ENCODE measurements around the gene TTC8. TPM values are rescaled to one million over a fixed set of nuclear protein-coding genes. Genes with fewer than 3 reads are reported as not detected.
A peak's percentile ranks its signal among the peaks of the same experiment; 100 is the strongest.

TTC8 gene
- total RNA-seq, 1 experiment from 2014 or later, result 23.9 TPM

GRCh38 chr14:88790501-88791251, 33.8 kb upstream of the TTC8 start:
- no peak for TF ChIP-seq CTCF (IDR thresholded peaks at IDR 0.05; ENCODE audit: unreplicated experiment)
- ChIA-PET POLR2A (interaction anchor here (0.6 to 6.7 kb wide), 6 partner anchors 8 to 125 kb away, joined by 3 to 50 read pairs (median 3); partner anchors contain the start of gene TTC8), CTCF (interaction anchor here (0.7 to 2.1 kb wide), 3 partner anchors 77 to 123 kb away, joined by 3 to 8 read pairs (median 3); no protein-coding TSS in a partner anchor)
- Mint-ChIP-seq H3K27ac (ENCODE audit: low read depth, unreplicated experiment) (no peak overlapping the region), H3K4me3 (ENCODE audit: unreplicated experiment) (peak overlapping the region; percentile 70), H3K9me3 (ENCODE audit: unreplicated experiment) (no peaks in the 10 kb centered on the region), H3K27me3 (ENCODE audit: insufficient read depth, unreplicated experiment) (peaks cover 8% of the 10 kb centered on the region), H3K4me1 (ENCODE audit: insufficient read depth, unreplicated experiment) (no peaks in the 10 kb centered on the region), H3K36me3 (ENCODE audit: insufficient read depth, unreplicated experiment) (no peaks in the 10 kb centered on the region)
- DNase-seq (ENCODE audit: unreplicated experiment), result no peak
- no TSS peak for BruUV-seq (replicated peaks)
- intact Hi-C loops (cut with micrococcal nuclease), result loop anchor here (5.0 kb wide), 1 partner anchor 1127 kb away; no protein-coding TSS in a partner anchor

- intact Hi-C loops (cut with micrococcal nuclease), result loop anchor here (5.0 kb wide), 1 partner anchor 1126 kb away; no protein-coding TSS in a partner anchor
These were observed 33.2 kb upstream of the TTC8 start for GRCh38 chr14:88791252-88791621.

GRCh38 chr14:88791629-88792472, 32.6 kb upstream of the TTC8 start:
- H3K4me3 Mint-ChIP-seq (ENCODE audit: unreplicated experiment), result peak overlapping the region; percentile 70
- CTCF ChIA-PET, result interaction anchor here (0.5 to 2.1 kb wide), 15 partner anchors 20 to 663 kb away, joined by 3 to 20 read pairs (median 5); partner anchors contain the start of gene TTC8
- intact Hi-C loops (cut with micrococcal nuclease), result loop anchor here (1.0 to 5.0 kb wide), 4 partner anchors 76 to 1125 kb away; no protein-coding TSS in a partner anchor
- peaks cover 4% of the 10 kb centered on the region for H3K27me3 Mint-ChIP-seq (ENCODE audit: insufficient read depth, unreplicated experiment)
- POLR2A ChIA-PET, result interaction anchor here (0.9 to 6.7 kb wide), 7 partner anchors 33 to 124 kb away, joined by 3 to 50 read pairs (median 3); partner anchors contain the start of gene TTC8
- no TSS peak for BruUV-seq (replicated peaks)
- H3K27ac Mint-ChIP-seq (ENCODE audit: low read depth, unreplicated experiment), result no peak overlapping the region
- no peak for DNase-seq (ENCODE audit: unreplicated experiment)
- no peak for TF ChIP-seq CTCF (IDR thresholded peaks at IDR 0.05; ENCODE audit: unreplicated experiment)
- H3K36me3 Mint-ChIP-seq (ENCODE audit: insufficient read depth, unreplicated experiment), result no peaks in the 10 kb centered on the region
- H3K9me3 Mint-ChIP-seq (ENCODE audit: unreplicated experiment), result no peaks in the 10 kb centered on the region
- H3K4me1 Mint-ChIP-seq (ENCODE audit: insufficient read depth, unreplicated experiment), result no peaks in the 10 kb centered on the region

More at GRCh38 chr14:88791252-88791621, 33.2 kb upstream of the TTC8 start:
- Mint-ChIP-seq H3K9me3 (ENCODE audit: unreplicated experiment) (no peaks in the 10 kb centered on the region), H3K27me3 (ENCODE audit: insufficient read depth, unreplicated experiment) (peaks cover 8% of the 10 kb centered on the region), H3K27ac (ENCODE audit: low read depth, unreplicated experiment) (no peak overlapping the region), H3K36me3 (ENCODE audit: insufficient read depth, unreplicated experiment) (no peaks in the 10 kb centered on the region), H3K4me3 (ENCODE audit: unreplicated experiment) (peak overlapping the region; percentile 70), H3K4me1 (ENCODE audit: insufficient read depth, unreplicated experiment) (no peaks in the 10 kb centered on the region)
- POLR2A ChIA-PET, result interaction anchor here (0.9 to 6.7 kb wide), 4 partner anchors 33 to 109 kb away, joined by 3 to 50 read pairs (median 3); partner anchors contain the start of gene TTC8
- no peak for TF ChIP-seq CTCF (IDR thresholded peaks at IDR 0.05; ENCODE audit: unreplicated experiment)
- CTCF ChIA-PET, result interaction anchor here (1.3 to 2.1 kb wide), 3 partner anchors 76 to 124 kb away, joined by 3 to 8 read pairs (median 5); no protein-coding TSS in a partner anchor
- no peak for DNase-seq (ENCODE audit: unreplicated experiment)
- BruUV-seq (replicated peaks), result no TSS peak

All from MCF 10A (cell line).